Gastroesophageal sphincter (tissue), 4 donors: ENCODE results near the gene WDR45B. TPM values are rescaled to one million over a fixed set of nuclear protein-coding genes. Genes with fewer than 3 reads are reported as not detected.

Source experiments
- ATAC-seq: fragments of 150-250 bp; one replicate; pipeline ENCODE4 v1.9.1; 2016; ENCODE audit warnings: mild to moderate bottlenecking, moderate library complexity
- H3K27ac ChIP-seq, 4 donors: fragments of 200-600 bp; sonication (generic) in 3 of 4; 1 replicate in 3 of 4; 2 replicates in 1 of 4; pipeline ENCODE4 v1.5.1; 2016 to 2019
- H3K27me3 ChIP-seq: fragments of 200-600 bp; sonication (generic); one replicate; pipeline ENCODE4 v1.5.1; 2019
- H3K36me3 ChIP-seq, 2 donors: fragments of 200-600 bp; sonication (generic); one replicate each; pipeline ENCODE4 v1.5.1; 2019; ENCODE audit warnings: control low read depth in 1 of 2
- H3K4me1 ChIP-seq, 3 donors: fragments of 200-600 bp; sonication (generic); 1 replicate in 2 of 3; 2 replicates in 1 of 3; pipeline ENCODE4 v1.5.1; 2016 to 2019; ENCODE audit warnings: control low read depth in 2 of 3
- H3K4me3 ChIP-seq, 2 donors: fragments of 200-600 bp; sonication (generic); one replicate each; pipeline ENCODE4 v1.5.1; 2019; ENCODE audit warnings: mild to moderate bottlenecking in 1 of 2, moderate library complexity in 1 of 2
- H3K9me3 ChIP-seq, 3 donors: fragments of 200-600 bp; sonication (generic); one replicate each; pipeline ENCODE4 v1.5.1; 2017 to 2019; ENCODE audit warnings: control low read depth in 2 of 3
- EP300 ChIP-seq: sonication (generic); formaldehyde crosslinking; IDR thresholded peaks from one replicate; pipeline ENCODE4 v1.6.1; 2017; ENCODE audit warnings: antibody characterized with exemption, mild to moderate bottlenecking
- POLR2A ChIP-seq, 2 donors: fragments of 450-650 bp; IDR thresholded peaks; one replicate each; pipeline ENCODE4 v1.6.1; 2017; ENCODE audit warnings: antibody characterized with exemption in 2 of 2, mild to moderate bottlenecking in 2 of 2, moderate library complexity in 1 of 2
- POLR2AphosphoS5 ChIP-seq: sonication (generic); formaldehyde crosslinking; IDR thresholded peaks from one replicate; pipeline ENCODE4 v1.6.1; 2017; ENCODE audit warnings: antibody characterized with exemption
- WGBS, 2 donors: methylation state at CpG; one replicate each; pipeline ENCODE4 v1.1.5; 2018; ENCODE audit warnings: low coverage in 1 of 2; 5-methylcytosine and 5-hydroxymethylcytosine counted together
- total RNA-seq, 4 donors: library from RNA; depleted of rRNA; stranded (reverse); fragments of >200 nt; gene quantifications; one replicate each; pipeline ENCODE4 v1.1.0, GENCODE V29; 2016
- TF ChIP-seq, protein P1 (sequence below), 4 experiments: fragments of 200-600 bp in 2 of 4; fragments of 450-650 bp in 2 of 4; sonication (generic) in 1 of 4; IDR thresholded peaks; one replicate each; pipeline ENCODE4 v1.5.1; 2017 to 2019; ENCODE audit warnings: antibody characterized with exemption in 4 of 4, mild to moderate bottlenecking in 2 of 4, moderate library complexity in 2 of 4

WDR45B gene
- total RNA-seq, 4 donors from 2014 or later = 70.8 to 77.4 (median 76.4) TPM

DNA sequence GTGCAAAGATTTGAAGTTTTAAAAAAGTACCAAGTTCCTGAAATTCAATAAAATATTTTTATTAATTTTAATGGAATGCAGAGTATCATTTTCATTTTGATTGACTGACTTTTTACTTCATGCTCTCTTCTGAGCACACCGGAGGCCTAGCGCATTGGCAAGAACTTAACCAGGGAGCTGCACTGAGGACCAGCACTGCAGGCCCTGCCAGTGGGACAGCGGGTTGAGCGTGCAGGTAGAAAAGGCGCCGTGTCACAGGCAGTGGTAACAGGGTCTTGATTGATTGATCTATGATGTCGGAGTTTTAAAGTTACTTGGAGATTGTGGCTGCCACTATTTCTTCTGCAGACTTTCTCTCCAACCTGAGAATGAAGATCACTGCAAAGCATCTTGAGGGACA is 43.7 kb downstream of the WDR45B start:
- H3K9me3 ChIP-seq = no peaks in the 10 kb centered on the region
- no peaks in the 10 kb centered on the region for H3K27me3 ChIP-seq
- ATAC-seq = no peak
- peaks cover 0 to 77% of the 10 kb centered on the region in 2 donors for H3K36me3 ChIP-seq
- no peak overlapping the region for H3K4me3 ChIP-seq
- peaks cover 0 to 20% (median 0%) of the 10 kb centered on the region in 3 donors for H3K4me1 ChIP-seq
- WGBS, 2 donors = 85 to 94% methylated on average over 7 of the region's 7 CpGs
- TF ChIP-seq EP300 (no peak), POLR2A (IDR thresholded peaks at IDR 0.05) (no peak), POLR2AphosphoS5 (no peak)
- TF ChIP-seq, protein P1, sequence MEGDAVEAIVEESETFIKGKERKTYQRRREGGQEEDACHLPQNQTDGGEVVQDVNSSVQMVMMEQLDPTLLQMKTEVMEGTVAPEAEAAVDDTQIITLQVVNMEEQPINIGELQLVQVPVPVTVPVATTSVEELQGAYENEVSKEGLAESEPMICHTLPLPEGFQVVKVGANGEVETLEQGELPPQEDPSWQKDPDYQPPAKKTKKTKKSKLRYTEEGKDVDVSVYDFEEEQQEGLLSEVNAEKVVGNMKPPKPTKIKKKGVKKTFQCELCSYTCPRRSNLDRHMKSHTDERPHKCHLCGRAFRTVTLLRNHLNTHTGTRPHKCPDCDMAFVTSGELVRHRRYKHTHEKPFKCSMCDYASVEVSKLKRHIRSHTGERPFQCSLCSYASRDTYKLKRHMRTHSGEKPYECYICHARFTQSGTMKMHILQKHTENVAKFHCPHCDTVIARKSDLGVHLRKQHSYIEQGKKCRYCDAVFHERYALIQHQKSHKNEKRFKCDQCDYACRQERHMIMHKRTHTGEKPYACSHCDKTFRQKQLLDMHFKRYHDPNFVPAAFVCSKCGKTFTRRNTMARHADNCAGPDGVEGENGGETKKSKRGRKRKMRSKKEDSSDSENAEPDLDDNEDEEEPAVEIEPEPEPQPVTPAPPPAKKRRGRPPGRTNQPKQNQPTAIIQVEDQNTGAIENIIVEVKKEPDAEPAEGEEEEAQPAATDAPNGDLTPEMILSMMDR (IDR thresholded peaks at IDR 0.05) = no peak
- H3K27ac ChIP-seq = peak overlapping the region in 3 of 4 donors; percentile 1 to 41 (median 23)

DNA sequence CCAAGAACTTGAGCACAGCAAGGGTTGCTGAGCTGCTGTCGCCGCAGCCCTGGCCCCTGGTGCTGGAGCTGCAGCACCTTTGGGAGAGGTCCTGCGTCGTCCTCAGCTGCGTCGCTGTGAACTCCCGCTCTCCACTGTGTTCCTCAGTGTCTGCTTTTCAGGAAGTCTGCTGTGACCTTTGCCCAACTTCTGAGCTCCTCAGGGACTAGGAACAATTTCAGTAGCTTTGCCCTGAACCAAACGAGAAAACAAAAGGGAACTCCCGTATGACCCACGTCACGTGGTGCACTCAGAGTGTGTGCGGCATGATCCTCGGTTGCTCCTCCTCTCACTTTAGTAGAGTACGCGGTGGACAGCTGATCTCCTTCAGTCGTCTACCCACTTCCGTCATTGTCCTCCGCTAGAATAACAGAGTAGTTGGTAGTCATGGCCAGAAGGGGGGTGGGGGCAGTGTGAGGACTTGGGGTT is 44.2 kb downstream of the WDR45B start:
- Histone ChIP-seq H3K4me3 (no peak overlapping the region), H3K9me3 (no peaks in the 10 kb centered on the region), H3K4me1 (peaks cover 0 to 20% (median 0%) of the 10 kb centered on the region in 3 donors), H3K27ac (peak overlapping the region in 3 of 4 donors; percentile 29 to 41 (median 30)), H3K27me3 (no peaks in the 10 kb centered on the region), H3K36me3 (peaks cover 0 to 78% of the 10 kb centered on the region in 2 donors)
- no peak for TF ChIP-seq POLR2A (IDR thresholded peaks at IDR 0.05)
- TF ChIP-seq, protein P1 (IDR thresholded peaks at IDR 0.05) = no peak
- no peak for TF ChIP-seq EP300
- TF ChIP-seq POLR2AphosphoS5 = no peak
- WGBS, 2 donors = 52 to 70% methylated on average over 5 to 9 of the region's 18 CpGs
- peak; percentile 82 for ATAC-seq

DNA sequence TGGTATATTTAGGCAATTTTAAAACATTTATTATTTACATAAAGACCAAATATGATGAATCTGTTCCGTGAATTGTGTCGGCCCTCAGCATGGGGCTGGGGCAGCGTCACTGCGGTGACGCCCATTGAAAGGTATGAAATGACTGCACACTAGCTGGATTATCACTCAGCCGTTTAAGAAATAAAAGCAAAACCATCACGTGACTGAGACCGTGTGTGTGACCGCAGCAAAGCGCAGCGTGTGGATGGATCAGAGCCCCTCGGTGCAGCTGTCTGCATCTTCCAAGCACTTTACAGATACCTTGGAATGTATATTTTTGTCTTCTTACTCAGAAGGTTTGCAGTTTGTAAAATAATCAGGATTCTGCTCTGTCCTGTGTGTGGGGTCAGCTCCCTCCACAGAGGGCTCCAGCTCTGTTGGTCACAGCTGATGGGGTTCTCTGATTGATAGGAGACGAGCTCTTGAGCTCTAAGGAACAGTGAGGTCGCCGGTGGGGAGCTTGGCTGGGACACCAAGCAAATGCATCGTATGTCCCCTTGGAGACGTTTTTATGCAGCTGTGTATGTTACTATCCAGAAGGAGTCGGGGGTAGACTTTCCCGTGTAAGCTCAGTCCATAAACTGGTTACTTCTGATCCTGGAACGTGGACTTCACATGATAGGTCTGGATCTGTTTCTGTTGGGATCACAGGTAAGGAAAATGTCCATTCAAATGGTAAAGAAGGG is 45.1 kb downstream of the WDR45B start:
- H3K27ac ChIP-seq = peak overlapping the region in 1 of 4 donors; percentile 30
- H3K27me3 ChIP-seq = no peaks in the 10 kb centered on the region
- WGBS, 2 donors = 80 to 86% methylated on average over 13 to 16 of the region's 20 CpGs
- TF ChIP-seq, protein P1 (IDR thresholded peaks at IDR 0.05) = no peak
- TF ChIP-seq POLR2AphosphoS5 (no peak), EP300 (no peak), POLR2A (IDR thresholded peaks at IDR 0.05) (no peak)
- no peaks in the 10 kb centered on the region for H3K9me3 ChIP-seq
- ATAC-seq = no peak
- no peak overlapping the region for H3K4me3 ChIP-seq
- H3K36me3 ChIP-seq = peaks cover 0 to 82% of the 10 kb centered on the region in 2 donors
- H3K4me1 ChIP-seq = peaks cover 0 to 20% (median 0%) of the 10 kb centered on the region in 3 donors

DNA sequence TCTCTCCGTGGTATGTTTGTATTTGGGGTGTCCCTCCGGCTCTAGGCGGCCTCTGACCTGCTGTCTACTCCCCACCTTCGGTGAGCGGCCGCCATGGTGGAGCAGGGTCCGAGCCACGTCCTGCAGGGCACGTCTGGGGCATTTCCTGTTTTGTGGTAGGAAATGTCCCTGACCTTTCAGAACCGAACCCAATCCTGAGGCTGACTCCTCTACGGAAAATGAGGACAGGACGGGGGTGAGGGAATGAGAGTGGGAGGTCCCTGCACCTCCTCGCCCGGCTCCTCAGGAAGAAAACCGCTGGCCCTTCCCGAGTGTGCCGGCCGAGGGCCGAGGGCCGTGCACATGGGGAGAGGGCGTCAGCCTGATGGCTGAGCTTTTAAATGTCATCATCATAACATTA is 45.8 kb downstream of the WDR45B start:
- Histone ChIP-seq H3K4me1 (peaks cover 0 to 20% (median 0%) of the 10 kb centered on the region in 3 donors), H3K27me3 (no peaks in the 10 kb centered on the region), H3K36me3 (peaks cover 0 to 89% of the 10 kb centered on the region in 2 donors), H3K4me3 (no peak overlapping the region), H3K27ac (no peak overlapping the region), H3K9me3 (no peaks in the 10 kb centered on the region)
- no peak for ATAC-seq
- 42 to 67% methylated on average over 5 to 15 of the region's 21 CpGs for WGBS, 2 donors
- TF ChIP-seq POLR2A (IDR thresholded peaks at IDR 0.05) (no peak), EP300 (no peak), POLR2AphosphoS5 (no peak)
- TF ChIP-seq, protein P1 (IDR thresholded peaks at IDR 0.05) = no peak
